ENCODE data around the gene PPIL4. TPM values are rescaled to one million over a fixed set of nuclear protein-coding genes. Genes with fewer than 3 reads are reported as not detected.
"Not testable (repeated sequence)": the region's sequence is repeated elsewhere in the genome, so short reads cannot be mapped to it uniquely, and the experiment has no call there.

Gene PPIL4
- total RNA-seq, 1 experiment from 2014 or later = 27.7 TPM

DNA sequence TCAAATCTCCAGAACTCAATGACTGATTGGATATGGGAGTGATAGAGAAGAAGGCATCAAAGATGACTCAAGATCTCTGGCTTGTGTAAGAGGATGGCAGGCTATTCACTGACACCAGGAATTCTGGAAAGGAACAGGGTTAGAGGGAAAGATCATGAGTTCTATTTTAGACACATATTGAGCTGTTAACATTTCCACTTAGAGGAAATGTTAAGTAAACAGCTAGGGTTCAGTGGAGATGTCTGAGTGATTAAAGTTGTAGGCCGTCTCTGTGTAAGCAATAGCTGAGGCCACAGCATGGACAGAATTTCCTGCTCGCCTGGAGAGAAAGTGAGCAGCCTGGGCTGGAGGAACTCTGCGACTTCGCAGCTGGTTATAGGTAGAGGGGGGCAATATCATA is 82.1 kb downstream of the PPIL4 start:
- ATAC-seq = no peak
- H3K27me3 Mint-ChIP-seq (ENCODE audit: low read depth) = no peaks in the 10 kb centered on the region; the same call in 1 of the 2 replicates
- no peaks in the 10 kb centered on the region for H3K9me3 Mint-ChIP-seq
- H3K4me3 Mint-ChIP-seq = no peak overlapping the region
- H3K27ac Mint-ChIP-seq = no peak overlapping the region
- TF ChIP-seq ZNF219 (CRISPR knock-in tag; IDR thresholded peaks at IDR 0.05; ENCODE audit: borderline replicate concordance) = no peak
- no peak for TF ChIP-seq ESRRA (CRISPR knock-in tag; IDR thresholded peaks at IDR 0.05; ENCODE audit: borderline replicate concordance)
- TF ChIP-seq, protein P1, sequence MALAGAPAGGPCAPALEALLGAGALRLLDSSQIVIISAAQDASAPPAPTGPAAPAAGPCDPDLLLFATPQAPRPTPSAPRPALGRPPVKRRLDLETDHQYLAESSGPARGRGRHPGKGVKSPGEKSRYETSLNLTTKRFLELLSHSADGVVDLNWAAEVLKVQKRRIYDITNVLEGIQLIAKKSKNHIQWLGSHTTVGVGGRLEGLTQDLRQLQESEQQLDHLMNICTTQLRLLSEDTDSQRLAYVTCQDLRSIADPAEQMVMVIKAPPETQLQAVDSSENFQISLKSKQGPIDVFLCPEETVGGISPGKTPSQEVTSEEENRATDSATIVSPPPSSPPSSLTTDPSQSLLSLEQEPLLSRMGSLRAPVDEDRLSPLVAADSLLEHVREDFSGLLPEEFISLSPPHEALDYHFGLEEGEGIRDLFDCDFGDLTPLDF (CRISPR knock-in tag; IDR thresholded peaks at IDR 0.05) = no peak
- POLR2A ChIA-PET = no interaction called here
- H3K36me3 Mint-ChIP-seq = no peaks in the 10 kb centered on the region
- no peaks in the 10 kb centered on the region for H3K4me1 Mint-ChIP-seq
- CTCF ChIA-PET = no interaction called here
- DNase-seq (ENCODE audit: low spot score) = no peak

DNA sequence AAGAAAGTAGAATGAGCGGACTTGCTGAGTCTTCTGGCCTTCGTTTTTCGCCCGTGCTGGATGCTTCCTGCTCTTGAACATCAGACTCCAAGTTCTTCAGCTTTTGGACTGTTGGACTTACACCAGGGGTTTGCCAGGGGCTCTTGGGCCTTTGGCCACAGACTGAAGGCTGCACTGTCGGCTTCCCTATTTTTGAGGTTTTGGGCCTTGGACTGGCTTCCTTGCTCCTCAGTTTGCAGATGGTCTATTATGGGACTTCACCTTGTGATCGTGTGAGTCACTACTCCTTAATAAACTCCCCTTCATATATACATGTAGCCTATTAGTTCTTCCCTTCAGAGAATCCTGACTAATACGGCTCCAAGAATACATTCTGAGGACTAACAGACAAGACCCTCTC is 83.1 kb downstream of the PPIL4 start:
- POLR2A ChIA-PET; H3K4me3 Mint-ChIP-seq; H3K36me3 Mint-ChIP-seq; CTCF ChIA-PET; ATAC-seq; H3K9me3 Mint-ChIP-seq; H3K27ac Mint-ChIP-seq; H3K27me3 Mint-ChIP-seq (ENCODE audit: low read depth); DNase-seq (ENCODE audit: low spot score); H3K4me1 Mint-ChIP-seq: not testable (repeated sequence)

DNA sequence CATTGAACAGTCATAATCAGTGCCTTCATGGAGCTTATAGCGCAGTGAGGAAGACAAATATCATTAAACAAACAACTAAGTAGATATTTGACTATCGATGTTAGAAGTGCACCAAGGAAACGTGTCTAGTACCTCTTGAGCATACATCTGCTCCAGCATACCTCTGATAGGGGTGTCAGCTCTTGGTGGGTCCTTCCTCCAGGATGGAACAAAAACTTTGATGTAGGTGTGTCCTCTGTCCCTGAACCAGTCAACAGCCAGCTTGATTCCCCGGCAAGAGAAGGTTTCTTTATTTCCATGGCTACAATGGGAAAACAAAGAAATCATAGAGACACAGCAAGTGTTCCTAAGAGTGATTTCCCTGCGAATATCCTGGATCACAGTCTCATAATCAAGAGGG is 84.2 kb downstream of the PPIL4 start:
- POLR2A ChIA-PET = no interaction called here
- H3K36me3 Mint-ChIP-seq = no peaks in the 10 kb centered on the region
- no peaks in the 10 kb centered on the region for H3K4me1 Mint-ChIP-seq
- no peak overlapping the region for H3K4me3 Mint-ChIP-seq
- H3K27me3 Mint-ChIP-seq (ENCODE audit: low read depth) = no peaks in the 10 kb centered on the region; the same call in 1 of the 2 replicates
- H3K9me3 Mint-ChIP-seq = no peaks in the 10 kb centered on the region
- DNase-seq (ENCODE audit: low spot score) (no peak), ATAC-seq (no peak)
- CTCF ChIA-PET = no interaction called here
- H3K27ac Mint-ChIP-seq = no peak overlapping the region
- TF ChIP-seq JUN (CRISPR knock-in tag; IDR thresholded peaks at IDR 0.05) (no peak), CREB1 (CRISPR knock-in tag; IDR thresholded peaks at IDR 0.05) (no peak), ZNF317 (CRISPR knock-in tag; IDR thresholded peaks at IDR 0.05; ENCODE audit: borderline replicate concordance, low read depth) (no peak), NR2C2 (CRISPR knock-in tag; IDR thresholded peaks at IDR 0.05) (no peak), GABPB1 (CRISPR knock-in tag; IDR thresholded peaks at IDR 0.05) (no peak), ZNF416 (CRISPR knock-in tag; IDR thresholded peaks at IDR 0.05) (no peak), SOX15 (CRISPR knock-in tag; IDR thresholded peaks at IDR 0.05) (no peak), ZNF263 (CRISPR knock-in tag; IDR thresholded peaks at IDR 0.05; ENCODE audit: low read depth) (no peak), JAZF1 (CRISPR knock-in tag; IDR thresholded peaks at IDR 0.05) (no peak)
- TF ChIP-seq, protein P2, sequence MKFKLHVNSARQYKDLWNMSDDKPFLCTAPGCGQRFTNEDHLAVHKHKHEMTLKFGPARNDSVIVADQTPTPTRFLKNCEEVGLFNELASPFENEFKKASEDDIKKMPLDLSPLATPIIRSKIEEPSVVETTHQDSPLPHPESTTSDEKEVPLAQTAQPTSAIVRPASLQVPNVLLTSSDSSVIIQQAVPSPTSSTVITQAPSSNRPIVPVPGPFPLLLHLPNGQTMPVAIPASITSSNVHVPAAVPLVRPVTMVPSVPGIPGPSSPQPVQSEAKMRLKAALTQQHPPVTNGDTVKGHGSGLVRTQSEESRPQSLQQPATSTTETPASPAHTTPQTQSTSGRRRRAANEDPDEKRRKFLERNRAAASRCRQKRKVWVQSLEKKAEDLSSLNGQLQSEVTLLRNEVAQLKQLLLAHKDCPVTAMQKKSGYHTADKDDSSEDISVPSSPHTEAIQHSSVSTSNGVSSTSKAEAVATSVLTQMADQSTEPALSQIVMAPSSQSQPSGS (CRISPR knock-in tag; IDR thresholded peaks at IDR 0.05; ENCODE audit: borderline replicate concordance, low read depth) = no peak
- TF ChIP-seq, protein P3, sequence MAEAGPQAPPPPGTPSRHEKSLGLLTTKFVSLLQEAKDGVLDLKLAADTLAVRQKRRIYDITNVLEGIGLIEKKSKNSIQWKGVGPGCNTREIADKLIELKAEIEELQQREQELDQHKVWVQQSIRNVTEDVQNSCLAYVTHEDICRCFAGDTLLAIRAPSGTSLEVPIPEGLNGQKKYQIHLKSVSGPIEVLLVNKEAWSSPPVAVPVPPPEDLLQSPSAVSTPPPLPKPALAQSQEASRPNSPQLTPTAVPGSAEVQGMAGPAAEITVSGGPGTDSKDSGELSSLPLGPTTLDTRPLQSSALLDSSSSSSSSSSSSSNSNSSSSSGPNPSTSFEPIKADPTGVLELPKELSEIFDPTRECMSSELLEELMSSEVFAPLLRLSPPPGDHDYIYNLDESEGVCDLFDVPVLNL (CRISPR knock-in tag; IDR thresholded peaks at IDR 0.05; ENCODE audit: borderline replicate concordance, low read depth) = no peak
- TF ChIP-seq, protein P4, sequence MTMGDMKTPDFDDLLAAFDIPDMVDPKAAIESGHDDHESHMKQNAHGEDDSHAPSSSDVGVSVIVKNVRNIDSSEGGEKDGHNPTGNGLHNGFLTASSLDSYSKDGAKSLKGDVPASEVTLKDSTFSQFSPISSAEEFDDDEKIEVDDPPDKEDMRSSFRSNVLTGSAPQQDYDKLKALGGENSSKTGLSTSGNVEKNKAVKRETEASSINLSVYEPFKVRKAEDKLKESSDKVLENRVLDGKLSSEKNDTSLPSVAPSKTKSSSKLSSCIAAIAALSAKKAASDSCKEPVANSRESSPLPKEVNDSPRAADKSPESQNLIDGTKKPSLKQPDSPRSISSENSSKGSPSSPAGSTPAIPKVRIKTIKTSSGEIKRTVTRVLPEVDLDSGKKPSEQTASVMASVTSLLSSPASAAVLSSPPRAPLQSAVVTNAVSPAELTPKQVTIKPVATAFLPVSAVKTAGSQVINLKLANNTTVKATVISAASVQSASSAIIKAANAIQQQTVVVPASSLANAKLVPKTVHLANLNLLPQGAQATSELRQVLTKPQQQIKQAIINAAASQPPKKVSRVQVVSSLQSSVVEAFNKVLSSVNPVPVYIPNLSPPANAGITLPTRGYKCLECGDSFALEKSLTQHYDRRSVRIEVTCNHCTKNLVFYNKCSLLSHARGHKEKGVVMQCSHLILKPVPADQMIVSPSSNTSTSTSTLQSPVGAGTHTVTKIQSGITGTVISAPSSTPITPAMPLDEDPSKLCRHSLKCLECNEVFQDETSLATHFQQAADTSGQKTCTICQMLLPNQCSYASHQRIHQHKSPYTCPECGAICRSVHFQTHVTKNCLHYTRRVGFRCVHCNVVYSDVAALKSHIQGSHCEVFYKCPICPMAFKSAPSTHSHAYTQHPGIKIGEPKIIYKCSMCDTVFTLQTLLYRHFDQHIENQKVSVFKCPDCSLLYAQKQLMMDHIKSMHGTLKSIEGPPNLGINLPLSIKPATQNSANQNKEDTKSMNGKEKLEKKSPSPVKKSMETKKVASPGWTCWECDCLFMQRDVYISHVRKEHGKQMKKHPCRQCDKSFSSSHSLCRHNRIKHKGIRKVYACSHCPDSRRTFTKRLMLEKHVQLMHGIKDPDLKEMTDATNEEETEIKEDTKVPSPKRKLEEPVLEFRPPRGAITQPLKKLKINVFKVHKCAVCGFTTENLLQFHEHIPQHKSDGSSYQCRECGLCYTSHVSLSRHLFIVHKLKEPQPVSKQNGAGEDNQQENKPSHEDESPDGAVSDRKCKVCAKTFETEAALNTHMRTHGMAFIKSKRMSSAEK (CRISPR knock-in tag; IDR thresholded peaks at IDR 0.05; ENCODE audit: borderline replicate concordance) = no peak
- TF ChIP-seq, protein P5, sequence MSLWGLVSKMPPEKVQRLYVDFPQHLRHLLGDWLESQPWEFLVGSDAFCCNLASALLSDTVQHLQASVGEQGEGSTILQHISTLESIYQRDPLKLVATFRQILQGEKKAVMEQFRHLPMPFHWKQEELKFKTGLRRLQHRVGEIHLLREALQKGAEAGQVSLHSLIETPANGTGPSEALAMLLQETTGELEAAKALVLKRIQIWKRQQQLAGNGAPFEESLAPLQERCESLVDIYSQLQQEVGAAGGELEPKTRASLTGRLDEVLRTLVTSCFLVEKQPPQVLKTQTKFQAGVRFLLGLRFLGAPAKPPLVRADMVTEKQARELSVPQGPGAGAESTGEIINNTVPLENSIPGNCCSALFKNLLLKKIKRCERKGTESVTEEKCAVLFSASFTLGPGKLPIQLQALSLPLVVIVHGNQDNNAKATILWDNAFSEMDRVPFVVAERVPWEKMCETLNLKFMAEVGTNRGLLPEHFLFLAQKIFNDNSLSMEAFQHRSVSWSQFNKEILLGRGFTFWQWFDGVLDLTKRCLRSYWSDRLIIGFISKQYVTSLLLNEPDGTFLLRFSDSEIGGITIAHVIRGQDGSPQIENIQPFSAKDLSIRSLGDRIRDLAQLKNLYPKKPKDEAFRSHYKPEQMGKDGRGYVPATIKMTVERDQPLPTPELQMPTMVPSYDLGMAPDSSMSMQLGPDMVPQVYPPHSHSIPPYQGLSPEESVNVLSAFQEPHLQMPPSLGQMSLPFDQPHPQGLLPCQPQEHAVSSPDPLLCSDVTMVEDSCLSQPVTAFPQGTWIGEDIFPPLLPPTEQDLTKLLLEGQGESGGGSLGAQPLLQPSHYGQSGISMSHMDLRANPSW (CRISPR knock-in tag; conservative IDR thresholded peaks at IDR 0.05; ENCODE audit: low read depth) = no peak
- TF ChIP-seq, protein P6, sequence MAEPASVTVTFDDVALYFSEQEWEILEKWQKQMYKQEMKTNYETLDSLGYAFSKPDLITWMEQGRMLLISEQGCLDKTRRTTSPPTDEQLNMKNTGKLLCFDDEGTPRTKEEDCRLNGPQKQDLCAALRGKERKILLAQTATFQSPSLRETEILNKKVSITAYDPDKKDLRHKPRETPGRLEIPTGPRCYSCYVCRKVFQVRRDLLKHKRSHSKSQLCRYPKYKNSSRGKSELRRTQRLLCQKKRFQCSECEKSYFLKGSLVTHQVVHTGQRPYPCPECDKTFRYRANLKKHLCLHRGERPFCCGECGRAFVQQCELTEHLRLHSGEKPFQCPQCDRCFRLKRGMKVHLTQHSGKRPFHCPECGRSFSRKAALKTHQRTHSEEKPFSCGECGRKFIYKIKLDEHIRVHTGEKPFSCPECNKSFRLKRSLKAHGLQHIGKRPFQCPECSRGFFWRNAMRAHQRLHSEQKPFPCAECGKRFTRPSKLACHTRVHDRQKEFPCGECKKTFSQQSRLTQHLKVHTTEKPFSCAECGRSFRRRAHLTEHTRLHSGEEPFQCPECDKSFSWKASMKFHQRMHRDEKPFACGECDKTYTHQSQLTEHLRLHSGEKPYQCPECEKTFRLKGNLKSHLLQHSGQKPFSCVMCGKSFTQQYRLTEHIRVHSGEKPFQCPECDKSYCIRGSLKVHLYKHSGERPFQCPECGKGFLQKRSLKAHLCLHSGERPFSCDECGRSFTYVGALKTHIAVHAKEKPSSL (CRISPR knock-in tag; conservative IDR thresholded peaks at IDR 0.05) = no peak

All from WTC11 (cell line).